ENCODE results near the gene PLK5. TPM values are rescaled to one million over a fixed set of nuclear protein-coding genes. Genes with fewer than 3 reads are reported as not detected.

PLK5 gene
- total RNA-seq, 1 donor from 2014 or later: not detected

- DNase-seq (ENCODE audit: extremely low read depth, low read depth, low spot score): no peak
Observed at GRCh38 chr19:1551068-1552040, 27.5 kb downstream of the PLK5 start.

DNA sequence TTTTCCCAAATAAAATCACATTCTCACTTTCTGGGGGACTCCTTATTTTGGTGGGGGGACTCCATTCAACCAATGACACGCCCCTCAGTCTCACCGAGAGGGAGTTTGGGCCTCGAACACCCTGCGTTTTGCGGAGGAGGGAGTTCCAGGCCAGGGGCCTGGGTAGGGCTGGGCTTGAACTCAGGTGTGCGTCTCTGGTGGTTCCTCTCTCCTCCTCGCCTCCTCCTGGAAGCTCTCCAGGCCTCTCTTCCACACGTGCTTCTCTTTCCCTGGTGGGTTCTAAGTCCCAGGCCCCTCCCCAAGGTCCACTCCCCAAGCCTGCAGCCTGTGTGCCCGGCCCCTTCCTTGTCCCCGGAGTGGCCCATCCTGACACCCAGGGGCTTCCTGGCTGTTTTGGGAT is 29.5 kb downstream of the PLK5 start:
- DNase-seq (ENCODE audit: extremely low read depth, low read depth, low spot score): no peak

GRCh38 chr19:1554968-1555367 is 31.1 kb downstream of the PLK5 start:
- no peak for DNase-seq (ENCODE audit: extremely low read depth, low read depth, low spot score)

DNA sequence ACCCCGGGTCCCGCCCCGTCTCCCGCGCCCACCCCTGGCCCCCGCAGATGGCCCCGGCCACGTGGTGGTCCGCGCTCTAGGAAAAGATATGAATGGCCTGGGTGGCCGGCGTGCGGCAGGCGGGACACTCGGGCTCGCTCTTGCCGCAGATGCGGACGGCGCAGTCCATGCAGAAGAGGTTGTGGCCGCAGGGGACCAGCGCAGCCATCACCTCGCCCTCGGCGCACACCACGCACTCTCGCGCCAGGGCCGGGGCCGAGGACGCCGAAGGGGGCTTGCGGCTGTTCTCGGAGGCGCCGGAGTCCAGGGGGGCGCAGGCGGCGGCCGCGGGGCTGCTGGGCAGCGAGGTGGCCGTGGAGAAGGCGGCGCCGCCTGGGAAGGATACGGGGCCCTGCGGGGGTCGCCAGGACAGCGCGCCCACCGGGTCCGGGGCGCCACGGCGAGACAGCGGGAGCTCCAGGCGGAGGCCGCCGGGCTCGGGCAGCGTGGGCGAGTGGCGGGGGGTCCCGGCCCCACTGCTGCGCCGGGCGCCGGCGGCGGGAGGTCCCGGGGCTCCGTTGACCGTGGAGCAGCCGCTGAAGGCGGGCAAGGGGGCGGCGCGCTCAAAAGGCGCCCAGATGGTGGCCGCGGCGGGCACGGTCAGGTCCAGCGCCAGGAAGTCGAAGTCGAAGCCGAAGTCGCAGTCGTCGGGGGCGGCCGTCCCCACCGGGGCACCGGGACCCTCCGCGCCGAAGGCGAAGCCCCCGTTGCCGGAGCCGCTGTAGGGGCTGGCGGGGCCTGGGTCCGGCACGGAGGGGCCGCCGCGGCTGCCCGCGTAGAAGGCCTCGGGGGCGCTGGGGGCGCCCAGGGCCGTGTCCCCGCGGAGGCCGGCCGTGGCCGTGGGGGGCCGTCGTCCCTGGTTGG is 31.9 kb downstream of the PLK5 start:
- no peak for DNase-seq (ENCODE audit: extremely low read depth, low read depth, low spot score)

- DNase-seq (ENCODE audit: extremely low read depth, low read depth, low spot score): no peak
Observed at GRCh38 chr19:1556390-1557070, 32.7 kb downstream of the PLK5 start.

DNA sequence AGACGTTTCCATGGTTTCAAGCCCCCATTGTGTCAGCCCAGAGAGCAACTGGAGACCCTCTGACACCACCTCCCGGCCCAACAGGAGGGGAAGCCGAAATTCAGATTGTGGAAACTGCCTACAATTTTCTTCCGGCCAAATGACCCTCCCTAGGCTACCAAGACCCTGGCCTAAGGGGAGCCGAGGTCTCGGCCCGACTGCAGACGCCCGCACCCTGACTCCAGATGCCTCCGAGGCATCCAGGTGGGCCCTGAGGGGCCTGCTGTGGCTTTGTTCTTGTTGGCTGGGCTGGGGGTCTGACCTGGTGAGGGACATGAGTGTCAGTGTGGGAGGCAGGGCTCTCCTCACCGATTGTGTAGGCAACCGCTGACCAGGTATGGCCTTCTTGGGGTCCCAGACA is 34.7 kb downstream of the PLK5 start:
- no peak for DNase-seq (ENCODE audit: extremely low read depth, low read depth, low spot score)

- no peak for DNase-seq (ENCODE audit: extremely low read depth, low read depth, low spot score)
Observed at GRCh38 chr19:1560286-1560882, 36.5 kb downstream of the PLK5 start.

GRCh38 chr19:1561236-1561842 is 37.5 kb downstream of the PLK5 start:
- DNase-seq (ENCODE audit: extremely low read depth, low read depth, low spot score): no peak

GRCh38 chr19:1563251-1563650 is 39.4 kb downstream of the PLK5 start:
- no peak for DNase-seq (ENCODE audit: extremely low read depth, low read depth, low spot score)

GRCh38 chr19:1566392-1567115 is 42.7 kb downstream of the PLK5 start:
- DNase-seq (ENCODE audit: extremely low read depth, low read depth, low spot score): no peak

DNA sequence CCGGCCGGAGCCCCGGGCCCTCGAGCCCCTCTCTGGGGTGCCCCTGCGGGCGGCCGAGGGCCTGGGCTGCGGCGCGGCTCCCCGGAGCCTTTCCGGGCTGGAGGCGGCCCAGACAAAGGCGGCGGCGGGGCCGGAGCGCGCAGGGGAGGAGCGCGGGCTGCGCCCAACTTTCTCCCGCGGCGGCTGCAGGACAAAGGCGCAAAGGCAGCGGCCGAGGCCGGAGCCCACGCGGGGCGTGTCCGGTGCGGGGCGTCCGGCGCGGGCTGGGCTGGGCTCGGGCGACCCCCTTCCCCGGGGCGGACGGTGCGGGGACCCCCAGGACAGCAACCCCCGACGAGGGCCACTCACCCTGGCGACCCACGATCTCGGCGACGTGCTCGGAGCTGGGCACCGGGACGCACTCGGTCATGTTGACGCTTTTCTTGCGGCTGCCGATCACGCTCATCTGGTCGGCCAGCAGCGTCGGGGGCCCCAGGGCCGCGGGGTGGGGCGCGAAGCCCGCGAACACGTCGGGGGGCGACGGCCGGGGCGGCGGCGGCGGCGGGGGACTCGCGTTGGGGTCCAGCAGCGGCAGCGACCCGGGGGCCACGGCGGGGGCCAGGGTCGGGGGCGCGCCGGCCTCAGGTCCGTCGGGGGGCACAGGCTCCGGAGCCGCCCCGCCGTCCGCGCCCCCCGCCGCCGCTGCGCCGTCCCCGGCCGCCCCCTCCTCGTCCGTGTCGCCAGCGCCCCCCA is 43.4 kb downstream of the PLK5 start:
- no peak for DNase-seq (ENCODE audit: extremely low read depth, low read depth, low spot score)

DNA sequence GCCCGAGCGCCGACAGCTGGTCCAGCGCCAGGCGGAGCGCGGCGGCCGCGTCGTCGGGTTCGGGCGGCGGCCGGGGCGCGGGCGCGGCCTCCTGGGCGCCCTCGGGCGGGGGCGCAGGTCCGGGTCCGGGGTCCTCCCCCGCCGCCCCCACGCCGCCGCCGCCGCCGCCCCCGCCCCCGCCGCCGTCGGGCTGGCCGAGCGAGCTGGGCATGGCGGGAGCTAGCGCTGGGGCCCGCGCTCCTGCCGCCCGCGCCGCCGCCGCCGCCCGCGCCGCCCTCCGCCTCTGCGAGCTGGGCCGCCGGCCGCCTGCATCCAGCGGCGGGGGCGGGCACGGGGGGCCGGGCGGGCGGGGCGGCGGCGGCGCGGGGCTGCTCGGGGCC is 44.0 kb downstream of the PLK5 start:
- no peak for DNase-seq (ENCODE audit: extremely low read depth, low read depth, low spot score)

DNA sequence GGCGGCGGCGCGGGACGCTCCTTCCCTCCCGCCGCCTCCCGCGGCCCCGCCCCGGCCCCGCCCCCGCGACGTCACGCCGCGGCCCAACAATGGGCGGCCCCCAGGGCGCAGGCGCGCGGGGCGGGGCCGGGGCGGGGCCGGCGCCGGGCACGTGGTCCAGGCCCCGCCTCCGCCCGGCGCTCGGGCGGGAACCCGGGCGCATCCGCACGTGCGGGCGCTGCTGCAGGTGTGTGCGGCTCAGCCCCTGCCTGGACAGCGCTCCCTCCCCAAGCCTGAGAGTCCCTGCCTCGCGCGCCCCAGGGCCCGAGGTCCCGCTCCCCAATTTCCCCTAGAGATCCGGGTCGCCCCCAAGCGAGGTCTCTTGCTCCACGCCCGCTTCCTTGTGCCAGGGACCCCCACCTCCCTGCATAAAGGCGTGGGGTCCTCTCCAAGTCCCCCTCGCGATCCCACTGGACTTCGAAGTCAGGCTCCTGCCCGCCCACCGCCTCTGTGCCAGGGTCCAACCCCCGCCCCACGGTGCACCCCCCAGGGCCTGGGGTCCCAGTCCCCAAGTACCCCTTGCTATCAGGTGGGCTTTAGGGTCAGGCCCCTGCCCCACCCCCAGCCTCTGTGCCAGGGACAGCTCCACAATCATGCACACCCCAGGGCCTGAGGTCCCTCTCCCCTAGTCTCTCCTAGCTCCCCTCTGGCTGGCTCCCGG is 44.6 kb downstream of the PLK5 start, which contains the start of gene MEX3D:
Gene MEX3D, minus strand, starts transcription at position 6 of the 700 bp plus-strand sequence. CDS start 267 bp downstream, outside the sequence.
- no peak for DNase-seq (ENCODE audit: extremely low read depth, low read depth, low spot score)

- DNase-seq (ENCODE audit: extremely low read depth, low read depth, low spot score): no peak
Observed at GRCh38 chr19:1569997-1570396, 46.1 kb downstream of the PLK5 start.

DNA sequence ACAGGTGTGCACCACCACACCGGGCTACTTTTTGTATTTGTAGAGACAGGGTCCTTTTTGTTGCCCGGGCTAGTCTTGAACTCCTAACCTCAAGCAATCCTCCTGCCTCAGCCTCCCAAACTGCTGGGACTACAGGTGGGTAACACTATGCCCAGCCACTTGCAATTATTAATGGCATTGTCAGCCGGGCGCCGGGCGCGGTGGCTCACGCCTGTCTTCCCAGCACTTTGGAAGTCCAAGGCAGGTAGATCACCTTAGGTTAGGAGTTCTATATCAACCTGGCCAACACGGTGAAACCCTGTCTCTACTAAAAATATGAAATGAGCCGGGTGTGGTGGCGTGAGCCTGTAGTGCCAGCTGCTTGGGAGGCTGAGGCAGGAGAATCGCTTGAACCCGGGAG is 47.0 kb downstream of the PLK5 start:
- DNase-seq (ENCODE audit: extremely low read depth, low read depth, low spot score): no peak

- no peak for DNase-seq (ENCODE audit: extremely low read depth, low read depth, low spot score)
Observed at GRCh38 chr19:1571358-1571757, 47.5 kb downstream of the PLK5 start.

DNA sequence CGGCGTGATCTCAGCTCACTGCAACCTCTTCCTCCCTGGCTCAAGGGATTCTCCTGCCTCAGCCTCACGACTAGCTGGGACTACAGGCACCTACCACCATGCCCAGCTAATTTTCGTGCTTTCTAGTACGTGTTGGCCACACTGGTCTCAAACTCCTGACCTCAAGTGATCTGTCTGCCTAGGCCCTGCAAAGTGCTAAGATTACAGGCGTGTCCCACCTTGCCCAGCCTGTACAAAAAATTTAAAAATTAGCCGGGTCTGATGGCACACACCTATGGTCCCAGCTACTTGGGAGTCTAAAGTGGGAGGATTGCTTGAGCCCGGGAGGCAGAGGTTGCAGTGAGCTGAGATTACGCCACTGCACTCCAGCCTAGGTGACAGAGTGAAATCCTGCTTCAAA is 48.9 kb downstream of the PLK5 start:
- no peak for DNase-seq (ENCODE audit: extremely low read depth, low read depth, low spot score)

Measured in glomerular endothelial cell (primary cell).